NCI-H2171 treated with DMSO at 0.1 percent for 48 hours (cell line): Measurements from ENCODE around the gene KCNJ5.

Source experiments
- DNase-seq: peaks from one replicate; lab custom pipeline; 2025; lab: John Stamatoyannopoulos, UW

Gene KCNJ5

GRCh38 chr11:128890543-128891368, at the start of gene KCNJ5:
KCNJ5 (plus strand) TSS chr11:128891356; CDS start chr11:128911274, 19,918 bp downstream.
- peak; percentile 68 for DNase-seq

- DNase-seq, result no peak
Observed at GRCh38 chr11:128841461-128842072, 49.6 kb upstream of the KCNJ5 start.

GRCh38 chr11:128843198-128843785, 47.9 kb upstream of the KCNJ5 start:
- no peak for DNase-seq

- DNase-seq, result no peak
Observed at GRCh38 chr11:128845334-128845780, 45.8 kb upstream of the KCNJ5 start.

- no peak for DNase-seq
Observed at GRCh38 chr11:128846985-128847384, 44.2 kb upstream of the KCNJ5 start.

GRCh38 chr11:128848815-128849455, 42.2 kb upstream of the KCNJ5 start:
- no peak for DNase-seq

- DNase-seq, result no peak
Observed at GRCh38 chr11:128852327-128853023, 38.7 kb upstream of the KCNJ5 start.

- DNase-seq, result no peak
Observed at GRCh38 chr11:128853559-128853958, 37.6 kb upstream of the KCNJ5 start.

- no peak for DNase-seq
Observed at GRCh38 chr11:128854841-128855240, 36.3 kb upstream of the KCNJ5 start.

GRCh38 chr11:128856241-128856640, 34.9 kb upstream of the KCNJ5 start:
- DNase-seq, result no peak

- DNase-seq, result no peak
Observed at GRCh38 chr11:128857341-128857740, 33.8 kb upstream of the KCNJ5 start.

- no peak for DNase-seq
Observed at GRCh38 chr11:128859563-128860441, 31.4 kb upstream of the KCNJ5 start.

GRCh38 chr11:128860571-128861361, 30.4 kb upstream of the KCNJ5 start:
- no peak for DNase-seq

- DNase-seq, result no peak
Observed at GRCh38 chr11:128862406-128862805, 28.8 kb upstream of the KCNJ5 start.

- DNase-seq, result no peak
Observed at GRCh38 chr11:128862908-128863660, 28.1 kb upstream of the KCNJ5 start.

GRCh38 chr11:128865490-128865889, 25.7 kb upstream of the KCNJ5 start:
- DNase-seq, result no peak

- no peak for DNase-seq
Observed at GRCh38 chr11:128867277-128867676, 23.9 kb upstream of the KCNJ5 start, which contains the start of gene KCNJ1. KCNJ1 (minus strand) TSS chr11:128867296; CDS start chr11:128840243, 27,053 bp downstream.

GRCh38 chr11:128868841-128869671, 22.1 kb upstream of the KCNJ5 start:
- DNase-seq, result no peak
